ENCODE results near the gene KRABD2.

GRCh38 chr17:8409966-8410882, 33.7 kb upstream of the KRABD2 start:
- TF ChIP-seq EZH2 (IDR thresholded peaks at IDR 0.05; ENCODE audit: borderline replicate concordance) = no peak
- TF ChIP-seq EZH2phosphoT487 (IDR thresholded peaks at IDR 0.05; ENCODE audit: low read depth, severe bottlenecking, unreplicated experiment) = no peak
- peak; percentile 92 for TF ChIP-seq CTCF (IDR thresholded peaks at IDR 0.05; ENCODE audit: poor library complexity)
